Subcutaneous adipose tissue (tissue), 4 donors: Measurements from ENCODE around the gene TMEM213. TPM values are rescaled to one million over a fixed set of nuclear protein-coding genes. Genes with fewer than 3 reads are reported as not detected.

Experiments
- CTCF ChIP-seq: fragments of 450-650 bp; IDR thresholded peaks from one replicate; pipeline ENCODE4 v1.5.1; 2016; ENCODE audit warnings: low read depth, mild to moderate bottlenecking, control low read depth, antibody characterized with exemption, moderate library complexity
- total RNA-seq, 4 donors: library from RNA; depleted of rRNA; stranded (reverse); fragments of >200 nt; gene quantifications; one replicate each; pipeline ENCODE4 v1.1.0, GENCODE V29; 2016

TMEM213 gene
- total RNA-seq, 4 donors from 2014 or later = not detected

- no peak for TF ChIP-seq CTCF
These were observed 35.2 kb downstream of the TMEM213 start for GRCh38 chr7:138832966-138833365.

GRCh38 chr7:138833596-138833995 lies 35.8 kb downstream of the TMEM213 start:
- TF ChIP-seq CTCF = no peak

- TF ChIP-seq CTCF = no peak
These were observed 36.8 kb downstream of the TMEM213 start for GRCh38 chr7:138834583-138834982.

GRCh38 chr7:138835087-138835486 lies 37.3 kb downstream of the TMEM213 start:
- TF ChIP-seq CTCF = no peak

GRCh38 chr7:138837627-138838026 lies 39.8 kb downstream of the TMEM213 start:
- no peak for TF ChIP-seq CTCF

GRCh38 chr7:138838166-138838565 lies 40.4 kb downstream of the TMEM213 start:
- no peak for TF ChIP-seq CTCF

- TF ChIP-seq CTCF = no peak
These were observed 44.3 kb downstream of the TMEM213 start for GRCh38 chr7:138842111-138842510.
